ENCODE measurements around the gene OTUD3.

DNA sequence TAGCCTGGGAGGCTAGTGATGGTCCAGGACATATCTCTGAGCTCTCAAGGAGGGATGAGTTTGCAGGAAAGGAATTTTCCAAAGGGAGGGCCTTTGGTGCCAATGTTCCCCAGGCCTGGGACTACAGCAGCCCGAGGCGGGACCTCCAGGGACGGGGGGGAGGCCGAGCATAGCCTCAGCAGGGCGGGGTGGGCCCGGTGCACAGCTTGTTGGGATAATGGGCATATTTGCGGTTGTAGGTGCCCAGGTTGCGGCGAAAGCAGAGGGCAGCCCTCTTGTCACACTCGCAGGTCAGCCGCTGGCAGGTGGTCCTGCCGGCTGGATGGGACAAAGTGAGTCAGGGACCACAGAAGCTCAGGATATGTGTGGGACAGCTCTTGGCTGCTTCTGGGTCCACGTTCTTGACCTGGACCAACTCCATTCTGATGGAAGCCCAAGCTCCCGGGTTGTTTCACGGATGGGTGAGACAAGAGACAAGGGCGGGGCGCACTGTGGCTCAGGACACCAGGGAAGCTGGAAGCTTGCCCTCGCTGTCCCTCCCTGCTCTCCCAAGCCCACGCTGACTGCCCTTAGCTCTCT lies 38.0 kb downstream of the OTUD3 start:
- no peak for TF ChIP-seq POLR2AphosphoS5 (IDR thresholded peaks at IDR 0.05; ENCODE audit: low read depth, low read length)
- no peak for TF ChIP-seq POLR2A (IDR thresholded peaks at IDR 0.05; ENCODE audit: low read depth, low read length)
- no peak for TF ChIP-seq SPI1 (IDR thresholded peaks at IDR 0.05; ENCODE audit: low read depth, low read length)
- TF ChIP-seq TAF1 (IDR thresholded peaks at IDR 0.05; ENCODE audit: low read depth, low read length) = no peak

Measured in GM12891 (cell line).